SH-SY5Y (cell line): ENCODE results near the gene PPP2R5A.
A peak's percentile ranks its signal among the peaks of the same experiment; 100 is the strongest.

Experiments used
- GATA2 ChIP-seq: IDR thresholded peaks from 2 replicates; pipeline ENCODE4 v1.6.1; 2011; ENCODE audit warnings: mild to moderate bottlenecking, low read depth, low read length
- GATA3 ChIP-seq: IDR thresholded peaks from 2 replicates; pipeline ENCODE4 v1.6.1; 2011; ENCODE audit warnings: low read depth, mild to moderate bottlenecking, low read length, moderate library complexity

The PPP2R5A gene

DNA sequence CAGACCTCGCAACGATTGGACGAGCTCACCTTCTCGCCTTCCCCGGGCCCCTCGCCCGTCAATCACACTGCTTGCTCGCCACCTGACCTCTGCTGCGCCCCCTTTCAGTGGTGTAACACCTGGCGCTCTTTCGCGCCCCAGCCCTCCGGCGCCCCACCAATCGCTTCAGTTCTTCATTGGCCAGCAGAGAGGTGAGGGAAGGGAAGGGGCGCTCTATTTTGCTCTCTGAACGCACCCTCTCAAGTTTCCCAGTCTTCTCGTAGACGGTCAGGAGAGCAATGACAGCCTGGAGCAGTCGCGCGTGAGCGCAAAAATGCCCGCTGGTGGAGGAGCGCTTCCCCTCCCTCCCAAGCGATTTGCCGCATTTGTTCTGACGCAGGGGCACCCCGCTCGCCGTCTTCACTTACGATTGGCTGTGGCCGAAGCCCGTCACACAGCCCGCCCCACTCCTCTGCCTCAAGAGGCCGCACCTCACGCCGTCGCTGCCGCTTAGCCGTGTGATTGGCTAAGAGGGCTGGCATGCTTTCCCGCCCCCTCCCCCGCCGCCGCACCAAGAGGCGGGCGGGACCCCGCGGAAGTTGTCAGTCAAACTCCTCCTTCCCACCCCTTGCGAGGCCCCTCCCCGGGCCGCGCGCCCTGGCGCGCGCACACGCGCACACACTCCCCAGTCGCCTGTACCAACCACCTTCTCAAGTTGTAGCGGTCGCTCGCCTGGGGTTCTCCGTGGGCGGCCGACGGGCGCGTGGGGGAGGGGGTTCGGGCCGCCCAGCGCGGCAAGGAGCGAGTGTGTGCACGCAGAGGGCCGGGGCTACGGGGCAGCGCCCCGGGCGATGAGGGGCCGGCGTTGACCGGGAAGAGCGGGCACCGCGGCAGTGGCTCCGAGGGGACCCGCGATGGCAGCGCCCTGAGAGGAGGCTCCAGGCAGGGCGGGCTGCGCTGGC is at the start of gene PPP2R5A:
Gene PPP2R5A (plus strand): TSS at position 667 of the 941 bp plus-strand sequence. CDS start 701 bp downstream, outside the sequence.
- TF ChIP-seq GATA2 (peak; percentile 24; the same call in 1 of the 2 replicates), GATA3 (no peak)

- TF ChIP-seq GATA2, result no peak
- TF ChIP-seq GATA3, result no peak
Observed at GRCh38 chr1:212235857-212236256, 49.4 kb upstream of the PPP2R5A start.

DNA sequence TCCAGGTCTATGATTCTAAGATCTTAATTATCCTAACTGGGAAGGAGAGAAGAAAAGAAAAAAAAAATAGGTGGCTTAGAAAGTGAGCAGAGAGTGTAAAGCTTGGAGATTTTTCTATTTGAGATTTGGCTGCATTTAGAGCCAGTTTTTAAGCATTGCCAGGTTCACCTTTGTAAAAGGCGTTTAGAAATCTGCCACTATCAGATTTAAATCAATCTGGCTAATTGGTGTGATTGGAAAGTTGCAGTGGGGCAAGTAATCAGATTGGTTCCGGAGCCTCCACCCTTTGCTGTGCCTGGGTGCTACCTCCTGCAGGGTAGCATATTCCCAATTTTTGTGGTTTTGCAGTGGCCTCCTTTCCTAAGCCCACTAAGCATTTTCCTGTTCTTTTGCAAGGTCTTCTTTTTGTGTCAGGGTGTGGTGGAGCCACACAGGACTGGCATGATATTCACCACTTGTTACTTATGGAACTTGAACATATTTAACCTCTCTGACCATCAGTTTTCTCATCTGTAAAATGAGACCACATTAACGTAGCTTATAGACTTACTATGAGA is 48.5 kb upstream of the PPP2R5A start:
- TF ChIP-seq GATA2 (no peak), GATA3 (no peak)

- TF ChIP-seq GATA3 (no peak), GATA2 (no peak)
Observed at GRCh38 chr1:212237651-212238050, 47.6 kb upstream of the PPP2R5A start.

DNA sequence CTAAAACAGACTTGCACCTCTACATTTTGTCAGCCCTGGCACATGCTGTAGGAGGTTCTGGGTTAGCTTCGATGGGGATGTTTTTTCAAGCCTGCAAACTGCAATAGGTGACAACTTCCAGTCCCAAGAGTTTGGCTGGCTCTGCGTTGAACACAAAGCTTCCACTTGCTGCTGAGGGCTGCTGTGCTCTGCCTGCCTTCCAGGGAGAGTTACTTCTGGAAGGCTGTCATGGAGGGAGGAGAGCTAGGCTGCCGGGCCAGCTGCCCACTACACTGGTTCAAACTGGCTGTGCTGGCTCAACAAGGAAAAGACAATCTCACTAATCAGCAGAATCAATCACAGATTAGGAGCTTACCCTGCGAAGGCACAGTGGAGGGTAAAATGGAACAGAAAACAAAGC is 46.7 kb upstream of the PPP2R5A start:
- TF ChIP-seq GATA3 (no peak), GATA2 (no peak)

GRCh38 chr1:212241501-212241900 is 43.7 kb upstream of the PPP2R5A start:
- no peak for TF ChIP-seq GATA3
- TF ChIP-seq GATA2, result no peak

GRCh38 chr1:212241957-212242287 is 43.3 kb upstream of the PPP2R5A start:
- no peak for TF ChIP-seq GATA3
- no peak for TF ChIP-seq GATA2

GRCh38 chr1:212242288-212242984 is 42.8 kb upstream of the PPP2R5A start:
- no peak for TF ChIP-seq GATA3
- TF ChIP-seq GATA2, result no peak

GRCh38 chr1:212242985-212243308 is 42.3 kb upstream of the PPP2R5A start:
- TF ChIP-seq GATA2 (no peak), GATA3 (no peak)

GRCh38 chr1:212244441-212244840 is 40.8 kb upstream of the PPP2R5A start:
- TF ChIP-seq GATA2 (no peak), GATA3 (no peak)

DNA sequence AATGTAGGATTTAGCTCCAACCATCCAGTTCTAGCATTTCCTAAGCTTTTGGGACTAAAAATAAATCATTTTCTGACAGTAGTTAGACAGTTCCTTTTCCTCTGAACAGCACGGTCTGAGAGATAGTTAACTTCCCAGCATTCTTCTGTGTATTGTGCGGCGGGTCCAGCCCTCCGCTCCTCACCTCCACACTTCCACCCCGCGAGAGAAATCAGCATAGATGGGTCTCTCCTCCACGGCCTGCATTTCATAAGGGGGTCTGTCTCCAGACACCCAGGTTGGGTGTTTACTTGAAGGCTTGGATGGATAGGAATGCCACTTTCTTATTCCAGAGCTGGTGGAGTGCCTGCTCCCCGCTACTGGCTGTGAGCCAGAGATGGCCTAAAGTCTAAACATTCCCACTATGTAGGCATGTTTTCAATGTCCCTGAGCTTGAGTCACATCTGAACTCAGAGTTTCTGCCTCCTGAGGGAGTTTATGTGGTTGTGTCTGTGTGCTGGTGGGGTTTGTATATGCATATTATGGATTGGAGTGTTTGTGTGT is 38.0 kb upstream of the PPP2R5A start:
- no peak for TF ChIP-seq GATA2
- no peak for TF ChIP-seq GATA3

- no peak for TF ChIP-seq GATA3
- TF ChIP-seq GATA2, result no peak
Observed at GRCh38 chr1:212247988-212248387, 37.2 kb upstream of the PPP2R5A start.

GRCh38 chr1:212254853-212255363 is 30.3 kb upstream of the PPP2R5A start:
- no peak for TF ChIP-seq GATA2
- no peak for TF ChIP-seq GATA3

DNA sequence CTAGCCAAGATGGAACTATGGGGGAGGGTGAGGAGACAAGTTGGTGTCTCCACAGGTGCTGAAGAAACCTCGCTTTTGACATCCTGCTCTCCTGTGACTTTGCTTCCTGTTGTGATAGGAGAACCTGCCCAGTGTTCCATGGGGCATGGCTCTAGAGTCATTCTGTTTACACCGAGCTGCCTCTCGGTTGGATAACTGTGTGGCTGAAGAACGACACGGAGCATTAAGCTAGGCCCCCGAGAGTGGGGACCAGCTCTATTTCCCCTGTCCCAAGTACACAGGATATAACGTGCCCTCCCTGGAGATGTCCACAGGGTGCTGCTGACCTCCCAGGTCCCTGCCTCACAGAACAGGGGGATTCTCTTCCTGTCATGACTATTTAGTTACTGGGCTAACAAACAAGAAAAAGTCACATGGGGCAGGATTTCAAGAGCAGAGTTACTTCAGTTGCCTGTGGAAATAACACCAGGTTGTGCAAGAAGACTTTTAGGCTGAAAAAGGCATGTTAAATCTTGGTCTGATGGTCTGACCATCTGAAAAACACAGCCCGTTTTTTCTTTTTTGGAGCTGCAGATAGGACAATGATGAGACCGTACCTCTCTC is 29.4 kb upstream of the PPP2R5A start:
- TF ChIP-seq GATA2 (no peak), GATA3 (no peak)
